Endodermal cell (in vitro differentiated cells): ENCODE results near the gene C2CD5. TPM values are rescaled to one million over a fixed set of nuclear protein-coding genes. Genes with fewer than 3 reads are reported as not detected.

Source experiments
- DNase-seq: peaks from one replicate; pipeline ENCODE4 v3.0.0-alpha.2; 2017
- H3K27ac ChIP-seq: 2 replicates; pipeline ENCODE4 v1.5.1; 2013; ENCODE audit warnings: mild to moderate bottlenecking, low read depth, low read length, moderate library complexity
- H3K27me3 ChIP-seq: 2 replicates; pipeline ENCODE4 v1.6.1; 2013; ENCODE audit warnings: mild to moderate bottlenecking, low read length, moderate library complexity; ENCODE audit not compliant: insufficient read depth, control insufficient read depth, poor library complexity, severe bottlenecking
- H3K36me3 ChIP-seq: 2 replicates; pipeline ENCODE4 v1.7.0; 2013; ENCODE audit warnings: mild to moderate bottlenecking, low read length, moderate library complexity; ENCODE audit not compliant: control insufficient read depth, insufficient read depth
- H3K4me1 ChIP-seq: one replicate; pipeline ENCODE4 v1.7.0; 2013; ENCODE audit warnings: low read length; ENCODE audit not compliant: control insufficient read depth, insufficient read depth
- H3K4me3 ChIP-seq: 2 replicates; pipeline ENCODE4 v1.5.1; 2013; ENCODE audit warnings: mild to moderate bottlenecking, low read length, moderate library complexity
- H3K9ac ChIP-seq: 2 replicates; pipeline ENCODE4 v1.6.1; 2013; ENCODE audit warnings: mild to moderate bottlenecking, low read length, moderate library complexity; ENCODE audit not compliant: poor library complexity, severe bottlenecking; ENCODE audit errors: extremely low read depth
- H3K9me3 ChIP-seq: 2 replicates; pipeline ENCODE4 v1.6.1; 2013; ENCODE audit warnings: mild to moderate bottlenecking, low read length, moderate library complexity; ENCODE audit not compliant: control insufficient read depth
- H3K27ac Mint-ChIP-seq: 2 replicates; pipeline ENCODE4 v1.8.0; 2020; ENCODE audit warnings: mixed read lengths
- H3K27me3 Mint-ChIP-seq: 2 replicates; pipeline ENCODE4 v1.8.0; 2021; ENCODE audit warnings: mild to moderate bottlenecking, mixed read lengths; ENCODE audit not compliant: insufficient read depth
- H3K36me3 Mint-ChIP-seq: 2 replicates; pipeline ENCODE4 v1.8.0; 2020; ENCODE audit warnings: low read depth, mixed read lengths
- H3K4me1 Mint-ChIP-seq: 2 replicates; pipeline ENCODE4 v1.8.0; 2020; ENCODE audit warnings: mixed read lengths
- H3K4me3 Mint-ChIP-seq: 2 replicates; pipeline ENCODE4 v1.8.0; 2020; ENCODE audit warnings: mild to moderate bottlenecking, moderate library complexity, mixed read lengths
- H3K9me3 Mint-ChIP-seq: 2 replicates; pipeline ENCODE4 v1.8.0; 2020; ENCODE audit warnings: mild to moderate bottlenecking, mixed read lengths
- WGBS, 2 experiments: methylation state at CpG; one replicate each; pipeline versions ENCODE4 v1.1.5 to v1.1.7; 2013; ENCODE audit warnings: missing lambda C conversion rate in 2 of 2, mixed read lengths in 1 of 2; ENCODE audit not compliant: insufficient coverage in 1 of 2, insufficient read length in 1 of 2; 5-methylcytosine and 5-hydroxymethylcytosine counted together
- total RNA-seq, 2 donors: library from RNA; stranded (reverse); fragmentation: NEBNext Ultra II Directional in 1 of 2; extraction: Animal tissue kit (Norgen Biotek cat#: 25700) in 1 of 2; gene quantifications; 2 replicates in 1 of 2; 3 replicates in 1 of 2; pipeline ENCODE4 v1.2.1, GENCODE V29; 2021
- TF ChIP-seq, protein P1 (sequence below): fragments of 200-600 bp; sonication (generic); conservative IDR thresholded peaks from 2 replicates; pipeline ENCODE4 v1.5.0; 2021; ENCODE audit warnings: antibody characterized with exemption, mild to moderate bottlenecking

C2CD5 gene
- total RNA-seq, 2 donors from 2014 or later = 29.2 to 59.8 TPM

DNA sequence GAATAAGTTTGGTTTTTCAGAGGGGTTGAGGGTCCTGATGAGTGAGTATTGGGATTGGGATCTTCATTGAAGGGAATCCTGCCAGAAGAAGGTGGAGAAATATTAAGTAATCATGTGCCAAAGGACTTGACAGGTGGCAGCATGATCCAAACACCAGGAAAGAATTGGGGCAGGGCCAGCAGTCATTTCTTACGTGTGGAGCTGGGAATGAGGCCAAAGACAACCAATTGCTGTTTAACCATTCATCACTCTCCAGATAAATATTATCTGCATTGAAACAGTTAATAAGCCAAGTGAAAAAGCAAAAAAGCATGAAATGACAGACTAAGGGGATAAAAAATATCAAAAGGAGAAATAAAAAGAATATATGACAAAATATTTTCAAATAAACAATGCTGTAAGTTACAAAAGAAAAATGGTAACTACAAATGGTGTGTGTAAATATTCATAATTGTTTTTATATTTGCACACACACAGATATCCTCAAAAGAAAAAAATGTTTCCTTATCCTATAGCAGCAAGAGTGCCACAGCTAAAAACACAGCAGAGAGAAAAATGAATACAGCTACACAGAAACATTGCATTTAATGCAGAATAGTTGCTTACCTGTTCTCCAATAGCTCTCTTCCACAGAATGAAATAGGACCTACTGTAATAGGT, 26.2 kb downstream of the C2CD5 start:
- H3K4me3 Mint-ChIP-seq = no peak overlapping the region
- H3K4me1 ChIP-seq = no peaks in the 10 kb centered on the region
- TF ChIP-seq, protein P1, sequence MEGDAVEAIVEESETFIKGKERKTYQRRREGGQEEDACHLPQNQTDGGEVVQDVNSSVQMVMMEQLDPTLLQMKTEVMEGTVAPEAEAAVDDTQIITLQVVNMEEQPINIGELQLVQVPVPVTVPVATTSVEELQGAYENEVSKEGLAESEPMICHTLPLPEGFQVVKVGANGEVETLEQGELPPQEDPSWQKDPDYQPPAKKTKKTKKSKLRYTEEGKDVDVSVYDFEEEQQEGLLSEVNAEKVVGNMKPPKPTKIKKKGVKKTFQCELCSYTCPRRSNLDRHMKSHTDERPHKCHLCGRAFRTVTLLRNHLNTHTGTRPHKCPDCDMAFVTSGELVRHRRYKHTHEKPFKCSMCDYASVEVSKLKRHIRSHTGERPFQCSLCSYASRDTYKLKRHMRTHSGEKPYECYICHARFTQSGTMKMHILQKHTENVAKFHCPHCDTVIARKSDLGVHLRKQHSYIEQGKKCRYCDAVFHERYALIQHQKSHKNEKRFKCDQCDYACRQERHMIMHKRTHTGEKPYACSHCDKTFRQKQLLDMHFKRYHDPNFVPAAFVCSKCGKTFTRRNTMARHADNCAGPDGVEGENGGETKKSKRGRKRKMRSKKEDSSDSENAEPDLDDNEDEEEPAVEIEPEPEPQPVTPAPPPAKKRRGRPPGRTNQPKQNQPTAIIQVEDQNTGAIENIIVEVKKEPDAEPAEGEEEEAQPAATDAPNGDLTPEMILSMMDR = no peak
- no peaks in the 10 kb centered on the region for H3K27me3 ChIP-seq
- H3K27me3 Mint-ChIP-seq = no peaks in the 10 kb centered on the region
- no peak for DNase-seq
- H3K27ac ChIP-seq = no peak overlapping the region
- H3K4me1 Mint-ChIP-seq = peaks cover 9% of the 10 kb centered on the region
- peaks cover 22% of the 10 kb centered on the region for H3K36me3 ChIP-seq
- peaks cover 10% of the 10 kb centered on the region for H3K36me3 Mint-ChIP-seq
- no peak overlapping the region for H3K27ac Mint-ChIP-seq
- WGBS, 2 experiments = 100% methylated on average over 1 of the region's 1 CpG; no CpG with 5 or more reads in 1 of the 2 experiments
- no peak overlapping the region for H3K9ac ChIP-seq
- no peaks in the 10 kb centered on the region for H3K9me3 ChIP-seq
- H3K4me3 ChIP-seq = no peak overlapping the region
- H3K9me3 Mint-ChIP-seq = no peaks in the 10 kb centered on the region

DNA sequence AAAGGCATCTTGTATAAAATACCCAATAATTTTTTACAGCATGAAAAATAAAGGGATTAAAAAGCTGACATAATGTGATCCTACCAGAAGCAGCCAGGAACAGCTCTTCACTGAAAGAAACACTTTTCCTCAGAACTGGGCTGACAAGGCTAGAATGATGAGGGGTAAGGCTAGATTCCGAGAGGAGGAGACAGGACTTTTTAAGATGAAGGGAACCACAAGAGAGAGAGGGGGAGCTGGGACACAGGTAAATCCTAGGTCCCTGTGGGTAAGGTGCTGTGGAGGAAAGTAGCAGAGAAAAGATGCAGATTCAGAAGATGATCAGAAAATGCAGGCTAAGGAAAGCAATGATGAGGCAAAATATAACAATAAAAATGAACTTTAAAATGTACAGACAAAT, 29.5 kb downstream of the C2CD5 start:
- no peaks in the 10 kb centered on the region for H3K9me3 ChIP-seq
- Mint-ChIP-seq H3K4me3 (no peak overlapping the region), H3K4me1 (no peaks in the 10 kb centered on the region), H3K9me3 (no peaks in the 10 kb centered on the region), H3K27me3 (no peaks in the 10 kb centered on the region), H3K27ac (no peak overlapping the region), H3K36me3 (peaks cover 10% of the 10 kb centered on the region)
- H3K27ac ChIP-seq = no peak overlapping the region
- WGBS, 2 experiments = 88 to 92% methylated on average over 1 of the region's 1 CpG
- no peaks in the 10 kb centered on the region for H3K27me3 ChIP-seq
- DNase-seq = no peak
- no peak overlapping the region for H3K9ac ChIP-seq
- TF ChIP-seq, protein P1 = no peak
- no peaks in the 10 kb centered on the region for H3K4me1 ChIP-seq
- H3K4me3 ChIP-seq = no peak overlapping the region
- H3K36me3 ChIP-seq = peaks cover 16% of the 10 kb centered on the region

GRCh38 chr12:22505826-22506225, 38.5 kb downstream of the C2CD5 start:
- Mint-ChIP-seq H3K27me3 (no peaks in the 10 kb centered on the region), H3K9me3 (no peaks in the 10 kb centered on the region), H3K36me3 (peaks cover 23% of the 10 kb centered on the region), H3K4me1 (no peaks in the 10 kb centered on the region), H3K27ac (peak overlapping the region; percentile 4), H3K4me3 (no peak overlapping the region)
- DNase-seq = no peak
- H3K9ac ChIP-seq = no peak overlapping the region
- peaks cover 13% of the 10 kb centered on the region for H3K36me3 ChIP-seq
- 98% methylated on average over 2 of the region's 2 CpGs; no CpG with 5 or more reads in 1 of the 2 experiments for WGBS, 2 experiments
- H3K4me1 ChIP-seq = no peaks in the 10 kb centered on the region
- TF ChIP-seq, protein P1 = no peak
- H3K4me3 ChIP-seq = no peak overlapping the region
- no peaks in the 10 kb centered on the region for H3K9me3 ChIP-seq
- no peaks in the 10 kb centered on the region for H3K27me3 ChIP-seq
- no peak overlapping the region for H3K27ac ChIP-seq
